ENCODE data around the gene ADAM11. TPM values are rescaled to one million over a fixed set of nuclear protein-coding genes. Genes with fewer than 3 reads are reported as not detected.
"Not testable (repeated sequence)": the region's sequence is repeated elsewhere in the genome, so short reads cannot be mapped to it uniquely, and the experiment has no call there.

The ADAM11 gene
- total RNA-seq, 4 donors from 2014 or later: 0.67 to 1.4 TPM; not detected in 2

DNA sequence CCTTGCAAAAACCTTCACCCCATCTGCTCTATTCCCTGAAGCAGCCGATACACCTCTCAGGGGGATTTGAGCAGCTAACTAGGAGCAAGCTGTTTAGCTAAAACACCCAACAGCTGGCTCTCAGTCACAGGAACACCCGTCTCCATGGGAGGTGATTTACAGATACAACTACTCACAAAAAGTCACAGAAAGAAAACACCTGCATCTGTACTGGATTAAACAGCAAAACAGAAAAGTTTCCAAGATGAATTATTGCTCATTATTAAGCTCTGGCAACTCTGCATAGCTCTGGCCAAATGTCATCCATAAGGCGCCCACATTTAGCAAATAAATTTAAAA is 49.0 kb downstream of the ADAM11 start:
- no peak for DNase-seq
- Histone ChIP-seq H3K9me3 (no peaks in the 10 kb centered on the region), H3K27me3 (no peaks in the 10 kb centered on the region), H3K36me3 (no peaks in the 10 kb centered on the region), H3K27ac (no peak overlapping the region), H3K4me3 (no peak overlapping the region), H3K4me1 (no peaks in the 10 kb centered on the region)
- TF ChIP-seq, protein P1, sequence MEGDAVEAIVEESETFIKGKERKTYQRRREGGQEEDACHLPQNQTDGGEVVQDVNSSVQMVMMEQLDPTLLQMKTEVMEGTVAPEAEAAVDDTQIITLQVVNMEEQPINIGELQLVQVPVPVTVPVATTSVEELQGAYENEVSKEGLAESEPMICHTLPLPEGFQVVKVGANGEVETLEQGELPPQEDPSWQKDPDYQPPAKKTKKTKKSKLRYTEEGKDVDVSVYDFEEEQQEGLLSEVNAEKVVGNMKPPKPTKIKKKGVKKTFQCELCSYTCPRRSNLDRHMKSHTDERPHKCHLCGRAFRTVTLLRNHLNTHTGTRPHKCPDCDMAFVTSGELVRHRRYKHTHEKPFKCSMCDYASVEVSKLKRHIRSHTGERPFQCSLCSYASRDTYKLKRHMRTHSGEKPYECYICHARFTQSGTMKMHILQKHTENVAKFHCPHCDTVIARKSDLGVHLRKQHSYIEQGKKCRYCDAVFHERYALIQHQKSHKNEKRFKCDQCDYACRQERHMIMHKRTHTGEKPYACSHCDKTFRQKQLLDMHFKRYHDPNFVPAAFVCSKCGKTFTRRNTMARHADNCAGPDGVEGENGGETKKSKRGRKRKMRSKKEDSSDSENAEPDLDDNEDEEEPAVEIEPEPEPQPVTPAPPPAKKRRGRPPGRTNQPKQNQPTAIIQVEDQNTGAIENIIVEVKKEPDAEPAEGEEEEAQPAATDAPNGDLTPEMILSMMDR (IDR thresholded peaks at IDR 0.05): no peak
- no peak for TF ChIP-seq POLR2A (IDR thresholded peaks at IDR 0.05)

DNA sequence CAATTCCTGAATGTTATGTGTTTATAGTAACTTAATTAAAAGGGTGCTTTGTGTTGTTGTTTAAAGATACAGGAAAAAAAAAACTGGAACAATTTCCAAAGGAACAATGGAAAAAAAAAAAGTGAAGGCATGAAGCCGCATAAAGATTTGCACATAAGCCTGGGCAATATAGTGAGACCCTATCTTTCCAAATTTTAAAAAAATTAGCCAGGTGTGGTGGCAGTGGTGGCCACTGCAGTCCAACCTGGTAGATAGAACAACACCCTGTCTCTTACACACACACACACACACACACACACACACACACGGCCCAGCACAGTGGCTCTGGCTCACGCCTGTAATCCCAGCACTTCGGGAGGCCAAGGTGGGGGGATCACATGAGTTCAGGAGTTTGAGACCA is 49.4 kb downstream of the ADAM11 start:
- Histone ChIP-seq H3K4me1 (no peaks in the 10 kb centered on the region), H3K27ac (no peak overlapping the region)
- TF ChIP-seq, protein P1 (IDR thresholded peaks at IDR 0.05): no peak
- TF ChIP-seq POLR2A (IDR thresholded peaks at IDR 0.05): no peak

DNA sequence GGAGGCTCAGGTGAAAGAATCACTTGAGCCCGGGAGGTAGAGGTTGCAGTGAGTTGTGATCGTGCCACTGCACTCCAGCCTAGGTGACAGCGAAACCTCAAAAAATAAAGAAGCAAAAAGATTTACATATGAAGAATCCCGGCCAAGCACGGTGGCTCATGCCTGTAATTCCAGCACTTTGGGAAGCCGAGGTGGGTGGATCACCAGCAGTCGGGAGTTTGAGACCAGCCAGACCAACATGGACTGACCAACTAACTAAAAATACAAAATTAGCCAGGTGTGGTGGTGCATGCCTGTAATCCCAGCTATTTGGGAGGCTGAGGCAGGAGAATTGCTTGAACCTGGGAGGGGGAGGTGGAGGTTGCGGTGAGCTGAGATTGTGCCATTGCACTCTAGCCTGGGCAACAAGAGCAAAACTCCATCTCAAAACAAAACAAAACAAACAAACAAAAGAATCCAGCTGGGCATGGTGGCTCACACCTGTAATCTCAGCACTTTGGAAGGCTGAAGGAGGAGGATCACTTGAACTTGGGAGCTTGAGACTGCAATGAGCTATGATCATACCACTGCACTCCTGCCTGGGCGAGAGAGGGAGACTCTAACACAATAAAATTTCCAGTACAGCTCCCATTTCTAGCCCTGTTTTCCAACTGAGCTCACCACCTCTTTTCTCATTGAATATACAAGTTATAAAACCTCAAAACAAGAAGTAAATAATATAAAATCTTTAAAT is 50.0 kb downstream of the ADAM11 start:
- DNase-seq, H3K9me3 ChIP-seq, H3K4me1 ChIP-seq, H3K27ac ChIP-seq, H3K4me3 ChIP-seq, H3K27me3 ChIP-seq, H3K36me3 ChIP-seq: not testable (repeated sequence)

More for the DNA sequence above, 49.4 kb downstream of the ADAM11 start:
- Histone ChIP-seq H3K36me3 (no peaks in the 10 kb centered on the region), H3K9me3 (no peaks in the 10 kb centered on the region), H3K27me3 (no peaks in the 10 kb centered on the region), H3K4me3 (no peak overlapping the region)
- DNase-seq: no peak

DNA sequence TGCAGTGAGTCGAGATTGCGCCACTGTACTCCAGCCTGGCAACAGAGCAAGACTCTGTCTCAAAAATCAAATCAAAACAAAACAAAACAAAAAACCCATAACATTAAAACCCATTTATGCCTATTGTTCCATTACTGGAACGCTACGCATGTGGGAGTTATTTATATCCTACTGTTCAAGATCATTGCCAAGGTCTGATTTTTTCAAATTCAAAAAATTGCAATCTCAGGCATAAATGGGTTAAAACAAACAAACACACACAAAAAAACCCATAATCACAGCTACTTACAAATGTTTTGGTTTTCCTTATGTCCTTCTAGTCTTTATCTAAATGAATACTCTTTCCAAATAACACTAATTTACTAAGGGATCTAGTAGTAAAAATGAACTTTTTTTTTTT is 53.5 kb downstream of the ADAM11 start:
- H3K27ac ChIP-seq: peak overlapping the region in 1 of 4 donors; percentile 52
- TF ChIP-seq, protein P1 (IDR thresholded peaks at IDR 0.05): no peak
- no peak for TF ChIP-seq POLR2A (IDR thresholded peaks at IDR 0.05)
- no peaks in the 10 kb centered on the region for H3K4me1 ChIP-seq

DNA sequence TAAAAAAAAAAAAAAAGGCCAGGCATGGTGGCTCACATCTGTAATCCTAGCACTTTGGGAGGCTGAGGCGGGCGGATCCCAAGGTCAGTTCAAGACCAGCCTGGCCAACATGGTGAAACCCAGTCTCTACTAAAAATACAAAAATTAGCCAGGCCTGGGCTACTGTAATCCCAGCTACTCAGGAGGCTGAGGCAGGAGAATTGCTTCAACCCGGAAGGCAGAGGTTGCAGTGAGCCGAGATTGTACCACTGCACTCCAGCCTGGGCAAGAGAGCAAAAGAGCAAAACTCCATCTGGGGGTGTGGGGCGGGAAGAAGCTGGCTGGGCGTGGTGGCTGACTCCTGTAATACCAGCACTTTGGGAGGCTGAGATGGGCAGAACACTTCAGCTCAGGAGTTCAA is 59.7 kb downstream of the ADAM11 start:
- not testable (repeated sequence) for H3K4me3 ChIP-seq, H3K9me3 ChIP-seq, H3K36me3 ChIP-seq, H3K27ac ChIP-seq, H3K4me1 ChIP-seq, DNase-seq, H3K27me3 ChIP-seq

More for the DNA sequence above, 53.5 kb downstream of the ADAM11 start:
- Histone ChIP-seq H3K36me3 (no peaks in the 10 kb centered on the region), H3K27me3 (no peaks in the 10 kb centered on the region), H3K9me3 (no peaks in the 10 kb centered on the region), H3K4me3 (no peak overlapping the region)
- DNase-seq: no peak

DNA sequence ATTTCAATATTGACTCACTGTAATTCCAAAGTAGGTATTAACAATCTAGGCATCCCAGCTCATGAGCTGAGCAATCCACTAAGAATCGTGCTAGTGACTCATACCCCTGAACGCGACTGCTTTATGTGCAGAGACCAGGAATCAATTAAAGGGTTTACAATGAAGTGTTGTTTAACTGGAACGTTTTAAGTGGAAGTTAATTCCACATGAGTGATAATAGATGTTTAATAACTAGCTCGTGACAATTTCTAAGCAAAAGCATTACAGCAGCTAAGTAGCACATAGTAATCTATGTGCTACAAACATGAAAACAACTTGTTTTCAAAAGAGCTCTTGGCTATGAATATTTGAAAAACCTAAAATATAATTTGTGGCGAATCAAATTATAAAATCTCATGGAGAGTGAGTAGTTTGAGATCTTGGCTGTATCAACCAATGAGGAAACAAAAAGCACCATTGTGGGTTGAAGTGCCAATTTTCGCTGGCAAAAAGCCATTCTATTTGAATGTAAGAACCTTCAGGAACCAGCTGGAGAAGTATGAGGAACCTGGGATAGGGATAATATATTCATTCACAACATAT is 61.9 kb downstream of the ADAM11 start:
- no peaks in the 10 kb centered on the region for H3K4me1 ChIP-seq
- no peaks in the 10 kb centered on the region for H3K36me3 ChIP-seq
- no peak overlapping the region for H3K4me3 ChIP-seq
- no peaks in the 10 kb centered on the region for H3K9me3 ChIP-seq
- TF ChIP-seq, protein P1 (IDR thresholded peaks at IDR 0.05): no peak
- no peak for TF ChIP-seq POLR2A (IDR thresholded peaks at IDR 0.05)
- DNase-seq: no peak
- H3K27me3 ChIP-seq: no peaks in the 10 kb centered on the region
- H3K27ac ChIP-seq: peak overlapping the region in 1 of 4 donors; percentile 50

DNA sequence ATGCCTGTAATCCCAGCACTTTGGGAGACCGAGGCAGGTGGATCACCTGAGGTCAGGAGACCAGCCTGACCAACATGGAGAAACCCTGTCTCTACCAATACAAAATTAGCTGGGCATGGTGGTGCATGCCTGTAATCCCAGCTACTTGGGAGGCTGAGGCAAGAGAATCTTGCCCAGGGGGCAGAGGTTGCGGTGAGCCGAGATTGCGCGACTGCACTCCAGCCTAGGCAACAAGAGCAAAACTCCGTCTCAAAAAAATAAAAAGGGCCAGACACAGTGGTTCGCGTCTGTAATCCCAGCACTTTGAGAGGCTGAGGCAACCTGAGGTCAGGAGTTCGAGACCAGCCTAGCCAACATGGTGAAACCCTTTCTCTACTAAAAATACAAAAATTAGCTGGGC is 66.4 kb downstream of the ADAM11 start:
- H3K4me1 ChIP-seq, H3K36me3 ChIP-seq, H3K27ac ChIP-seq, H3K9me3 ChIP-seq, DNase-seq, H3K27me3 ChIP-seq, H3K4me3 ChIP-seq: not testable (repeated sequence)

All from Peyer's patch (tissue), 4 donors.